DOHH2 (cell line): ENCODE measurements around the gene ZNF304.

Experiments
- CTCF ChIP-seq: fragments of 200-600 bp; sonication (generic); IDR thresholded peaks from one replicate; pipeline ENCODE4 v1.5.1; 2014; ENCODE audit warnings: antibody characterized with exemption, mild to moderate bottlenecking, low read depth, low read length; ENCODE audit not compliant: poor library complexity, severe bottlenecking
- EZH2phosphoT487 ChIP-seq: fragments of 200-600 bp; sonication (generic); IDR thresholded peaks from 2 replicates; pipeline ENCODE4 v1.6.1; 2017; ENCODE audit warnings: borderline replicate concordance, mild to moderate bottlenecking, antibody characterized with exemption, low read length, moderate library complexity, mixed read lengths

GRCh38 chr19:57320180-57321084, 30.6 kb upstream of the ZNF304 start, which contains the start of gene ZNF543:
- TF ChIP-seq CTCF, result no peak
- no peak for TF ChIP-seq EZH2phosphoT487
